ENCODE measurements around the gene C1orf146. TPM values are rescaled to one million over a fixed set of nuclear protein-coding genes. Genes with fewer than 3 reads are reported as not detected.

C1orf146 gene
- total RNA-seq = not detected
- not detected for polyA plus RNA-seq
- 0 reads per million in 6 experiments for total RNA-seq

GRCh38 chr1:92217721-92218120 lies at the start of gene C1orf146:
Gene C1orf146 (plus strand): TSS chr1:92217915. CDS start chr1:92231421, 13,506 bp downstream.
- POLR2A ChIA-PET = no interaction called here
- Mint-ChIP-seq H3K4me3 (no peak within 1 kb of the TSS), H3K4me1 (no peaks in the 10 kb centered on the region)

DNA sequence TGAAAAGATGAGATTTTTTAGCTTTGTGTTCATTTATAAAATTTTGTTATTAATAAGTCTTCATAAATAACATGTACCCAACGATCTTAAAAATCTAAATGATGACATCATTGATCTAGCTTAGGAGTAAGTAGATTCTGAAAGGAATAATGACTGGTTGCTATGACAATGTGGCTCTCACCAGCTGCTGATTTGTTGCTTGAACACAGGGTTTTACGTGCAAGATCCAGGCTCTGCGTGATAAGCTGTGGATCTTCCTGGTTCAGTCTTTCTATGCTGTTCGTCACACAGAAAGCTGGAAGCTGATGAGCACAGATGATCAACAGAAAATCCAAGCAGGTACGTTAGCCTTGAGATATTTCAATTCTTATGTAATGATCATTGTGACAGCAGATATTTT lies 49.1 kb upstream of the C1orf146 start:
- Mint-ChIP-seq H3K27me3 (no peaks in the 10 kb centered on the region), H3K9me3 (peaks cover 0 to 2% (median 0%) of the 10 kb centered on the region in 9 donors), H3K27ac (no peak overlapping the region), H3K36me3 (peaks cover 0 to 18% (median 17%) of the 10 kb centered on the region in 3 donors), H3K4me3 (no peak overlapping the region), H3K4me1 (no peaks in the 10 kb centered on the region)
- DNase-seq (no peak), ATAC-seq (no peak)
- POLR2A ChIA-PET = no interaction called here

More at GRCh38 chr1:92217721-92218120, at the start of gene C1orf146:
- Mint-ChIP-seq H3K36me3 (peaks cover 0 to 4% (median 0%) of the 10 kb centered on the region in 3 donors), H3K27ac (no peak within 1 kb of the TSS), H3K9me3 (peaks cover 0 to 3% (median 0%) of the 10 kb centered on the region in 9 donors), H3K27me3 (peaks cover 0 to 3% (median 0%) of the 10 kb centered on the region in 5 donors)
- DNase-seq (no peak), ATAC-seq (no peak)

GRCh38 chr1:92169214-92170005 lies 48.3 kb upstream of the C1orf146 start:
- Mint-ChIP-seq H3K27ac (no peak overlapping the region), H3K27me3 (no peaks in the 10 kb centered on the region), H3K4me1 (no peaks in the 10 kb centered on the region), H3K36me3 (peaks cover 0 to 20% (median 15%) of the 10 kb centered on the region in 3 donors), H3K9me3 (no peaks in the 10 kb centered on the region), H3K4me3 (no peak overlapping the region)
- DNase-seq (no peak), ATAC-seq (no peak)
- POLR2A ChIA-PET = no interaction called here

DNA sequence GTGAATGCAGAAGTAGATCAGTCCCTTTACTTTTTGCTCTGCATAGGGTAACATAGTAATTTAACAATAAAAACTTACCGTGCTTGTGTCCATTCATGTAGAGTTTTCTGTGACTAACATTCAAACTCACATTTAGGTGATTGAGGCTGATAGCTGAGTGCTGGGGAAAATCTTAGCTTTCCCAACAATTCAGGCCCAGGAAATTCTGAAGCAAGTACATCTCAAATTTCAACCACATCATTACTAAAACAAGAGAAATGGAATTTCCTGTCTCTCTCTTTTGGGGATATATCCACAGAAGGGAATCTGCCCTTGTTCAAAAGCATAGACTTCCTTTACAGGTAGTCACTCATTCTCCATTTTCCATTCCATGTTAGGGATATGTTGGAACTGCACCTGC lies 33.1 kb upstream of the C1orf146 start:
- Mint-ChIP-seq H3K4me3 (no peak overlapping the region), H3K27ac (no peak overlapping the region), H3K27me3 (no peaks in the 10 kb centered on the region), H3K9me3 (no peaks in the 10 kb centered on the region), H3K4me1 (peaks cover 0 to 2% (median 0%) of the 10 kb centered on the region in 4 donors), H3K36me3 (peaks cover 9 to 31% (median 24%) of the 10 kb centered on the region in 3 donors)
- DNase-seq (no peak), ATAC-seq (no peak)
- POLR2A ChIA-PET = no interaction called here

DNA sequence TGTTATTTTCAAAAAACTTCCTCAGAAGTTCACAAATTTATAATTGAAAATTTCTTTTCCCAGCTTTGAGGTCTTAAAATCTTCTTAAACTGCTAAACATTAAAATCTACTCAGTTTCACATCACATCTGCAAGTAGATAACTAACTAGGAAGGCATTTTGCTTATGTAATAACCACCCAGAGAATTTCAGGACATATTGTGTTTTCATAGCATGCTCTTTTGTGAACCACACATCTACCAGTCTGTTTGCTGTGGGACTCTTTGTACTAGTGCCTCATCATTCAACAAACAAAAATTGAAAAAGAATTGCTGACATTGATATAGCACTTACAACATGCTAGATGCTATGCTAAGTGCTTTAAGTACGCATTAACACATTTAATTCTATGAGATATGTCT lies 31.6 kb upstream of the C1orf146 start:
- Mint-ChIP-seq H3K9me3 (no peaks in the 10 kb centered on the region), H3K27ac (no peak overlapping the region), H3K36me3 (peaks cover 0 to 17% (median 11%) of the 10 kb centered on the region in 3 donors), H3K4me1 (peaks cover 0 to 2% (median 0%) of the 10 kb centered on the region in 4 donors), H3K4me3 (no peak overlapping the region), H3K27me3 (no peaks in the 10 kb centered on the region)
- ATAC-seq = no peak
- DNase-seq = no peak
- POLR2A ChIA-PET = no interaction called here

- ATAC-seq (no peak), DNase-seq (no peak)
- peaks cover 0 to 2% (median 0%) of the 10 kb centered on the region in 5 donors for H3K27me3 Mint-ChIP-seq
- peaks cover 0 to 6% (median 5%) of the 10 kb centered on the region in 3 donors for H3K36me3 Mint-ChIP-seq
- no peak overlapping the region for H3K4me3 Mint-ChIP-seq
- POLR2A ChIA-PET = no interaction called here
- peaks cover 0 to 2% (median 0%) of the 10 kb centered on the region in 4 donors for H3K4me1 Mint-ChIP-seq
- H3K9me3 Mint-ChIP-seq = no peaks in the 10 kb centered on the region
- H3K27ac Mint-ChIP-seq = peak overlapping the region in 2 of 10 donors; percentile 37 to 57
Observed at GRCh38 chr1:92188436-92189255, 29.1 kb upstream of the C1orf146 start.

GRCh38 chr1:92191726-92192125 lies 26.0 kb upstream of the C1orf146 start:
- Mint-ChIP-seq H3K4me1 (peaks cover 0 to 2% (median 0%) of the 10 kb centered on the region in 4 donors), H3K27me3 (peaks cover 0 to 2% (median 0%) of the 10 kb centered on the region in 5 donors), H3K36me3 (no peaks in the 10 kb centered on the region), H3K4me3 (no peak overlapping the region), H3K27ac (no peak overlapping the region), H3K9me3 (no peaks in the 10 kb centered on the region)
- POLR2A ChIA-PET = no interaction called here
- DNase-seq (no peak), ATAC-seq (no peak)

- H3K9me3 Mint-ChIP-seq = no peaks in the 10 kb centered on the region
- peaks cover 0 to 2% (median 0%) of the 10 kb centered on the region in 5 donors for H3K27me3 Mint-ChIP-seq
- no peaks in the 10 kb centered on the region for H3K36me3 Mint-ChIP-seq
- DNase-seq = no peak
- peaks cover 0 to 2% (median 0%) of the 10 kb centered on the region in 4 donors for H3K4me1 Mint-ChIP-seq
- POLR2A ChIA-PET = no interaction called here
- ATAC-seq = no peak
- H3K4me3 Mint-ChIP-seq = no peak overlapping the region
- peak overlapping the region in 1 of 10 donors; percentile 47 for H3K27ac Mint-ChIP-seq
Observed at GRCh38 chr1:92192246-92192645, 25.5 kb upstream of the C1orf146 start.

GRCh38 chr1:92194511-92194910 lies 23.2 kb upstream of the C1orf146 start:
- H3K27me3 Mint-ChIP-seq = peaks cover 0 to 2% (median 0%) of the 10 kb centered on the region in 5 donors
- H3K4me1 Mint-ChIP-seq = no peaks in the 10 kb centered on the region
- ATAC-seq (no peak), DNase-seq (no peak)
- H3K27ac Mint-ChIP-seq = no peak overlapping the region
- POLR2A ChIA-PET = no interaction called here
- H3K9me3 Mint-ChIP-seq = no peaks in the 10 kb centered on the region
- H3K36me3 Mint-ChIP-seq = no peaks in the 10 kb centered on the region
- H3K4me3 Mint-ChIP-seq = no peak overlapping the region

DNA sequence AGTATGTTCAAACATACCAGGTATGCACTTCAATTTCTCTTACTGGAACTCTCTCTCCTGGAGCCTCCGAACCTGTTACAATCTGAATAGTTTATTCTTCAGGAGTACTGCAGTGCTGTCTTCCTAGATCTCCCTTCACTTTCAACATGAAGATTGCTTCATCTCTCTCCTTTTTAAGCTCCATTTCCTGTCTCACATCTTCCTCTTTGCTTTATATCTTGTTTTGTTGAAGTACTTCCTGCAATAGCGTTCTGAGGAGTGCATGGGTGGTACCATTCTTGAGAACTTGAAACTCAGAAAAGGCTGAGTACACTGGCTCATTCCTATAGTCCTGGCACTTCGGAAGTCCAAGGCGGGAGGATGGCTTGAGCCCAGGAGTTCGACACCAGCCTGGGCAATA lies 15.7 kb upstream of the C1orf146 start:
- Mint-ChIP-seq H3K27me3 (no peaks in the 10 kb centered on the region), H3K27ac (peak overlapping the region; percentile 12 to 83 (median 58)), H3K36me3 (peaks cover 2 to 22% (median 10%) of the 10 kb centered on the region in 3 donors), H3K4me3 (peak overlapping the region in 4 of 10 donors; percentile 10 to 31 (median 13)), H3K4me1 (peaks cover 4 to 18% (median 14%) of the 10 kb centered on the region in 4 donors), H3K9me3 (peaks cover 2 to 25% (median 13%) of the 10 kb centered on the region in 9 donors)
- DNase-seq (peak in 2 of 10 donors; percentile 11 to 21), ATAC-seq (peak in 1 of 2 donors; percentile 23)
- POLR2A ChIA-PET = interaction anchor here (0.5 to 0.6 kb wide), 2 partner anchors 46 to 147 kb away, joined by 3 to 4 read pairs; no protein-coding TSS in a partner anchor

GRCh38 chr1:92203105-92203504 lies 14.6 kb upstream of the C1orf146 start:
- DNase-seq = no peak
- ATAC-seq = no peak

GRCh38 chr1:92210701-92211100 lies 7.0 kb upstream of the C1orf146 start:
- Mint-ChIP-seq H3K27me3 (no peaks in the 10 kb centered on the region), H3K4me3 (no peak overlapping the region), H3K9me3 (peaks cover 0 to 14% (median 0%) of the 10 kb centered on the region in 9 donors), H3K4me1 (peaks cover 10 to 14% (median 12%) of the 10 kb centered on the region in 4 donors), H3K27ac (peak overlapping the region in 1 of 10 donors; percentile 57), H3K36me3 (peaks cover 0 to 10% (median under 1%) of the 10 kb centered on the region in 3 donors)
- no peak for ATAC-seq
- POLR2A ChIA-PET = no interaction called here
- no peak for DNase-seq

More at GRCh38 chr1:92203105-92203504, 14.6 kb upstream of the C1orf146 start:
- Mint-ChIP-seq H3K9me3 (peaks cover 5 to 26% (median 13%) of the 10 kb centered on the region in 9 donors), H3K36me3 (peaks cover 2 to 22% (median 10%) of the 10 kb centered on the region in 3 donors), H3K4me3 (no peak overlapping the region), H3K27me3 (no peaks in the 10 kb centered on the region), H3K27ac (peak overlapping the region in 6 of 10 donors; percentile 0 to 82 (median 54)), H3K4me1 (peaks cover 4 to 18% (median 14%) of the 10 kb centered on the region in 4 donors)
- POLR2A ChIA-PET = no interaction called here
